B cell (primary cell): Measurements from ENCODE around the gene NLRC5. TPM values are rescaled to one million over a fixed set of nuclear protein-coding genes. Genes with fewer than 3 reads are reported as not detected.

Experiments used
- ATAC-seq: fragments of 200-7000 bp; cut with Tn5 transposase; one replicate; pipeline ENCODE4 v1.10.0; 2021; ENCODE audit warnings: low read depth, mild to moderate bottlenecking, moderate number of reproducible peaks, moderate library complexity
- CTCF ChIA-PET: fragments of 350-600 bp; sonication (Branson Sonifier 250); formaldehyde crosslinking; loops from one replicate; lab custom pipeline; 2021; ENCODE audit warnings: antibody characterized with exemption, inconsistent platforms; lab: Charles Lee
- POLR2A ChIA-PET: fragments of 350-600 bp; sonication (Branson Sonifier 250); formaldehyde crosslinking; loops from one replicate; lab custom pipeline; 2021; ENCODE audit warnings: antibody characterized with exemption; lab: Charles Lee
- DNase-seq: peaks from one replicate; pipeline ENCODE4 v3.0.0; 2013
- H2AFZ ChIP-seq: 2 replicates; pipeline ENCODE4 v1.6.1; 2012; ENCODE audit warnings: mild to moderate bottlenecking, low read depth, low read length; ENCODE audit not compliant: insufficient read depth, poor library complexity, severe bottlenecking
- H3K27ac ChIP-seq, 2 donors: 1 replicate in 1 of 2; 2 replicates in 1 of 2; pipeline ENCODE4 v1.5.1; 2012 to 2013; ENCODE audit warnings: low read length in 2 of 2, mild to moderate bottlenecking in 2 of 2, moderate library complexity in 1 of 2
- H3K27me3 ChIP-seq, 4 experiments: fragments of 200-600 bp in 1 of 4; sonication (generic) in 1 of 4; replicated peaks in 1 of 4; 1 replicate in 2 of 4; 2 replicates in 2 of 4; pipeline versions ENCODE4 v1.6.1 to v1.7.0; 2013 to 2016; ENCODE audit warnings: low read length in 3 of 4, mild to moderate bottlenecking in 2 of 4, mixed read lengths in 1 of 4, moderate library complexity in 1 of 4; ENCODE audit not compliant: insufficient read depth in 4 of 4, control insufficient read depth in 3 of 4; ENCODE audit errors: control extremely low read depth in 1 of 4
- H3K36me3 ChIP-seq, 2 experiments: replicated peaks in 1 of 2; 1 replicate in 1 of 2; 2 replicates in 1 of 2; pipeline versions ENCODE4 v1.6.1 to v1.7.1; 2013; ENCODE audit warnings: low read length in 1 of 2; ENCODE audit not compliant: insufficient read depth in 2 of 2, control insufficient read depth in 1 of 2; ENCODE audit errors: control extremely low read depth in 1 of 2, extremely low read depth in 1 of 2
- H3K4me1 ChIP-seq, 2 donors: fragments of 200-600 bp in 1 of 2; sonication (generic) in 1 of 2; 1 replicate in 1 of 2; 2 replicates in 1 of 2; pipeline versions ENCODE4 v1.5.1 to v1.6.1; 2013 to 2017; ENCODE audit warnings: low read length in 2 of 2; ENCODE audit not compliant: control insufficient read depth in 2 of 2, insufficient read depth in 2 of 2
- H3K4me2 ChIP-seq: replicated peaks from 2 replicates; pipeline ENCODE3; 2012; ENCODE audit warnings: mild to moderate bottlenecking, low read depth, low read length; ENCODE audit not compliant: poor library complexity, severe bottlenecking
- H3K4me3 ChIP-seq, 5 experiments: fragments of 200-600 bp in 1 of 5; sonication (generic) in 1 of 5; 1 replicate in 3 of 5; 2 replicates in 2 of 5; pipeline versions ENCODE4 v1.5.1 to v1.7.0; 2011 to 2016; ENCODE audit warnings: low read length in 4 of 5, mild to moderate bottlenecking in 4 of 5, low read depth in 2 of 5, control low read depth in 1 of 5, moderate library complexity in 1 of 5; ENCODE audit not compliant: insufficient read depth in 1 of 5; ENCODE audit errors: control extremely low read depth in 1 of 5, extremely low read depth in 1 of 5
- H3K79me2 ChIP-seq: fragments of 200-600 bp; sonication (generic); one replicate; pipeline ENCODE4 v1.6.0; 2016; ENCODE audit warnings: low read length; ENCODE audit not compliant: control insufficient read depth, insufficient read depth
- H3K9ac ChIP-seq: fragments of 200-600 bp; sonication (generic); 2 replicates; pipeline ENCODE4 v1.6.1; 2017; ENCODE audit warnings: mild to moderate bottlenecking, low read length, moderate library complexity
- H3K9me3 ChIP-seq, 3 donors: one replicate each; pipeline versions ENCODE4 v1.6.1 to v1.7.1; 2013; ENCODE audit warnings: low read length in 2 of 3; ENCODE audit not compliant: control insufficient read depth in 2 of 3, insufficient read depth in 1 of 3; ENCODE audit errors: control extremely low read depth in 1 of 3
- H4K20me1 ChIP-seq: 2 replicates; pipeline ENCODE4 v1.6.0; 2012; ENCODE audit warnings: mild to moderate bottlenecking, low read length; ENCODE audit not compliant: insufficient read depth, control insufficient read depth, poor library complexity, severe bottlenecking
- H3K27ac Mint-ChIP-seq: one replicate; pipeline ENCODE4 v1.8.0; 2021; ENCODE audit warnings: mixed read lengths
- H3K27me3 Mint-ChIP-seq: one replicate; pipeline ENCODE4 v1.8.0; 2021; ENCODE audit warnings: mixed read lengths
- H3K4me1 Mint-ChIP-seq: one replicate; pipeline ENCODE4 v1.8.0; 2021; ENCODE audit warnings: mixed read lengths
- H3K4me3 Mint-ChIP-seq: one replicate; pipeline ENCODE4 v1.8.0; 2021; ENCODE audit warnings: mixed read lengths
- H3K9me3 Mint-ChIP-seq: one replicate; pipeline ENCODE4 v1.8.0; 2022; ENCODE audit warnings: mixed read lengths; ENCODE audit not compliant: insufficient read depth
- EZH2 ChIP-seq: IDR thresholded peaks from 2 replicates; pipeline ENCODE4 v1.6.1; 2012; ENCODE audit warnings: borderline replicate concordance, low read depth, mild to moderate bottlenecking, moderate library complexity, low read length; ENCODE audit not compliant: insufficient read depth, poor library complexity, severe bottlenecking
- WGBS: methylation state at CpG from one replicate; pipeline ENCODE4 v1.1.5; 2013; ENCODE audit warnings: missing lambda C conversion rate; ENCODE audit not compliant: insufficient coverage; 5-methylcytosine and 5-hydroxymethylcytosine counted together
- intact Hi-C: fragments of 100-400 bp; cut with micrococcal nuclease; formaldehyde crosslinking; loops from one replicate; pipeline ENCODE4 v1.10.0; 2022
- polyA plus RNA-seq: library from polyadenylated mRNA; depleted of rRNA; stranded (reverse); fragments of >200 nt; gene quantifications from 2 replicates; pipeline ENCODE4 v1.2.3, GENCODE V29; 2012
- total RNA-seq, 2 donors: library from RNA; stranded (reverse); fragments of 120-200 nt in 1 of 2; gene quantifications; 1 replicate in 1 of 2; 2 replicates in 1 of 2; pipeline versions ENCODE4 v1.2.3 to v1.2.4, GENCODE V29; 2013 to 2022
- TF ChIP-seq, protein P1 (sequence below): fragments of 200-600 bp; IDR thresholded peaks from one replicate; pipeline ENCODE4 v1.8.0; 2022; ENCODE audit warnings: antibody characterized with exemption, mild to moderate bottlenecking

NLRC5 gene
- total and polyA plus RNA-seq, 2 donors (not counting 1 experiment from before 2014, with no cell fraction given) = 349 to 510 TPM

DNA sequence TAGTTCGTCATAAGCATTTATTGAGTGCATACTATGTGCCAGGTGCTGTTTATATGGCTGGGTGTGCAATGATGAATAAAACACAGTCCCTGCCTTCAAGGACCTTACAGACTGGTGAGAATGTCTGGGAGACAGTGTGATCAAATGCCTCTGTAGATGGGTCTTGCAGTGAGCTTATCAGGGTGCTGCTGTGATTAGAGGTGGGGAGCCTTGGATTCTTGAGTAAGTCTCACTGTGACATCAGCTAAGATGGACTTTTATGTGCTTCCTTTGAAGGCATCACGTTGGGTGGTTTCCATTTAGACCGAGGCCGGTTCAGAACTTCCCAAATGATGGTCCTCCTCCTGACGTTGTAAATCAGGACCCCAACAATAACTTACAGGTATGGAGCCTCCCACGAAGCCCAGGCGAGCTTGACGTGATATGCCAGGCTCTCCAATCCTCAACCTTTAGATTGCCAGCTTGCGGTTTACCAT, 47.5 kb upstream of the NLRC5 start:
- H3K4me1 Mint-ChIP-seq = peaks cover 68% of the 10 kb centered on the region
- peak overlapping the region; percentile 59 for H3K4me3 Mint-ChIP-seq
- no peaks in the 10 kb centered on the region for H3K9me3 Mint-ChIP-seq
- Histone ChIP-seq H4K20me1 (peaks cover 63% of the 10 kb centered on the region), H3K27ac (peak overlapping the region; percentile 31 to 70), H3K27me3 (no peaks in the 10 kb centered on the region), H3K4me2 (no peak overlapping the region), H3K4me3 (no peak overlapping the region), H2AFZ (no peak overlapping the region), H3K9me3 (no peaks in the 10 kb centered on the region), H3K36me3 (peaks cover 26 to 92% of the 10 kb centered on the region in 2 experiments), H3K4me1 (peaks cover 53 to 56% of the 10 kb centered on the region in 2 donors), H3K9ac (no peak overlapping the region), H3K79me2 (peaks cover 18% of the 10 kb centered on the region)
- CTCF ChIA-PET = interaction anchor here (0.8 to 2.8 kb wide), 14 partner anchors 9 to 113 kb away, joined by 3 to 18 read pairs (median 5); partner anchors contain the start of gene HERPUD1
- POLR2A ChIA-PET = interaction anchor here (0.9 to 2.1 kb wide), 6 partner anchors 9 to 100 kb away, joined by 3 to 12 read pairs (median 4); partner anchors contain the start of genes HERPUD1 and NLRC5
- H3K27ac Mint-ChIP-seq = peak overlapping the region; percentile 86
- TF ChIP-seq EZH2 = no peak
- TF ChIP-seq, protein P1, sequence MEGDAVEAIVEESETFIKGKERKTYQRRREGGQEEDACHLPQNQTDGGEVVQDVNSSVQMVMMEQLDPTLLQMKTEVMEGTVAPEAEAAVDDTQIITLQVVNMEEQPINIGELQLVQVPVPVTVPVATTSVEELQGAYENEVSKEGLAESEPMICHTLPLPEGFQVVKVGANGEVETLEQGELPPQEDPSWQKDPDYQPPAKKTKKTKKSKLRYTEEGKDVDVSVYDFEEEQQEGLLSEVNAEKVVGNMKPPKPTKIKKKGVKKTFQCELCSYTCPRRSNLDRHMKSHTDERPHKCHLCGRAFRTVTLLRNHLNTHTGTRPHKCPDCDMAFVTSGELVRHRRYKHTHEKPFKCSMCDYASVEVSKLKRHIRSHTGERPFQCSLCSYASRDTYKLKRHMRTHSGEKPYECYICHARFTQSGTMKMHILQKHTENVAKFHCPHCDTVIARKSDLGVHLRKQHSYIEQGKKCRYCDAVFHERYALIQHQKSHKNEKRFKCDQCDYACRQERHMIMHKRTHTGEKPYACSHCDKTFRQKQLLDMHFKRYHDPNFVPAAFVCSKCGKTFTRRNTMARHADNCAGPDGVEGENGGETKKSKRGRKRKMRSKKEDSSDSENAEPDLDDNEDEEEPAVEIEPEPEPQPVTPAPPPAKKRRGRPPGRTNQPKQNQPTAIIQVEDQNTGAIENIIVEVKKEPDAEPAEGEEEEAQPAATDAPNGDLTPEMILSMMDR = no peak
- intact Hi-C loops = no loop called here
- H3K27me3 Mint-ChIP-seq = no peaks in the 10 kb centered on the region
- 71% methylated on average over 8 of the region's 9 CpGs for WGBS
- ATAC-seq = no peak
- DNase-seq = peak; percentile 56

DNA sequence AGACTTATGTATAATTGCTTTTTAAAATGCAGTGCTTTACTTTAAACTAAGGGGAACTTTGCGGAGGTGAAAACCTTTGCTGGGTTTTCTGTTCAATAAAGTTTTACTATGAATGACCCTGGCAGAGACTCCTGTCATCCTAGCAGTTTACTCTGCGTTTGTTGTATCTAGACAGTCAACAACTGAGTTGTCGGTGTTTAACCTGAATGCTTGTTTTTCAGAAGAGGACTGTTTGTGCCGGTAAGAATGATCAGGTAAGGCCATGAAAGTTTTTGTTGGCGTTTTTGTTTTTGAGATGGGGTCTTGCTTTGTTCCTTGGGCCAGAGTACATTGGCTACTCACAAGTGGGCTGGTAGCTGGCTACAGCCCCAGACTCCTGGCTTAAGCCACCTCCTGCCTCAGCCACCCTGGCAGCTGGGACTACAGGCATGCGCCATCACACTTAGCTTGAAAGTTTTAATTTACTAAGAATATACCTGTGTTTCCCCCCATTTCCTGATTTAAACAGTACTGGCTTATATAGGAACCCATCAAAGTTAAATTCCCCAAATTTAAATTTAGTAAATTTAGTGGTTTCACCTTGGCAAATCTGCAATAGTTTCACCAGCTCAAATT, 45.5 kb upstream of the NLRC5 start:
- peaks cover 37 to 48% of the 10 kb centered on the region in 2 donors for H3K4me1 ChIP-seq
- H3K79me2 ChIP-seq = peaks cover under 1% of the 10 kb centered on the region
- no peak for TF ChIP-seq EZH2
- TF ChIP-seq, protein P1 = no peak
- DNase-seq = no peak
- Mint-ChIP-seq H3K9me3 (no peaks in the 10 kb centered on the region), H3K4me1 (peaks cover 54% of the 10 kb centered on the region), H3K27ac (peak overlapping the region; percentile 86), H3K4me3 (no peak overlapping the region), H3K27me3 (no peaks in the 10 kb centered on the region)
- H3K9ac ChIP-seq = no peak overlapping the region
- H3K4me2 ChIP-seq = no peak overlapping the region
- ChIA-PET CTCF (interaction anchor here (11.7 kb wide), 1 partner anchor 77 kb away, joined by 118 read pairs; the partner anchor contains the start of gene SLC12A3), POLR2A (interaction anchor here (0.5 to 1.1 kb wide), 3 partner anchors 13 to 426 kb away, joined by 3 to 6 read pairs (median 4); partner anchors contain the start of gene HERPUD1)
- peaks cover 20 to 80% of the 10 kb centered on the region in 2 experiments for H3K36me3 ChIP-seq
- no peak for ATAC-seq
- no peak overlapping the region for H2AFZ ChIP-seq
- peak overlapping the region in 1 of 2 donors; percentile 56 for H3K27ac ChIP-seq
- no peaks in the 10 kb centered on the region for H3K9me3 ChIP-seq
- H3K27me3 ChIP-seq = no peaks in the 10 kb centered on the region
- intact Hi-C loops = no loop called here
- 56% methylated on average over 5 of the region's 6 CpGs for WGBS
- H4K20me1 ChIP-seq = peaks cover 43% of the 10 kb centered on the region
- H3K4me3 ChIP-seq = no peak overlapping the region
